H9 (cell line): ENCODE data around the gene TSC22D1. TPM values are rescaled to one million over a fixed set of nuclear protein-coding genes. Genes with fewer than 3 reads are reported as not detected.

Experiments
- DNase-seq: peaks from one replicate; pipeline ENCODE4 v3.0.0-alpha.2; 2017
- H2AFZ ChIP-seq: one replicate; pipeline ENCODE4 v1.6.1; 2013; ENCODE audit warnings: mild to moderate bottlenecking, low read length, control low read depth, moderate library complexity
- H2AK5ac ChIP-seq: 2 replicates; pipeline ENCODE4 v1.6.1; 2013; ENCODE audit warnings: low read length, control low read depth, mixed read lengths; ENCODE audit not compliant: insufficient read length
- H2BK120ac ChIP-seq: one replicate; pipeline ENCODE4 v1.6.1; 2013; ENCODE audit warnings: low read depth, mild to moderate bottlenecking, low read length, control low read depth, inconsistent platforms; ENCODE audit not compliant: poor library complexity, severe bottlenecking
- H2BK12ac ChIP-seq: 2 replicates; pipeline ENCODE4 v1.6.1; 2013; ENCODE audit warnings: low read length, control low read depth, mixed read lengths, low read depth; ENCODE audit not compliant: insufficient read length
- H2BK15ac ChIP-seq: 2 replicates; pipeline ENCODE4 v1.6.1; 2013; ENCODE audit warnings: low read depth, low read length, control low read depth
- H2BK20ac ChIP-seq: one replicate; pipeline ENCODE4 v1.6.1; 2013; ENCODE audit warnings: low read depth, mild to moderate bottlenecking, low read length, control low read depth, inconsistent platforms; ENCODE audit not compliant: poor library complexity, severe bottlenecking
- H2BK5ac ChIP-seq: 2 replicates; pipeline ENCODE4 v1.6.1; 2013; ENCODE audit warnings: low read length, control low read depth, mixed read lengths; ENCODE audit not compliant: insufficient read length
- H3K14ac ChIP-seq: 2 replicates; pipeline ENCODE4 v1.6.1; 2013; ENCODE audit warnings: low read length, control low read depth; ENCODE audit not compliant: insufficient read depth
- H3K18ac ChIP-seq: 2 replicates; pipeline ENCODE4 v1.6.1; 2013; ENCODE audit warnings: low read depth, mild to moderate bottlenecking, mixed read lengths, low read length, control low read depth; ENCODE audit not compliant: insufficient read length
- H3K23ac ChIP-seq: 2 replicates; pipeline ENCODE4 v1.6.1; 2013; ENCODE audit warnings: low read length, control low read depth, mixed read lengths, low read depth; ENCODE audit not compliant: insufficient read length
- H3K23me2 ChIP-seq: 2 replicates; pipeline ENCODE4 v1.6.1; 2013; ENCODE audit warnings: low read depth, mild to moderate bottlenecking, mixed read lengths, low read length, control low read depth; ENCODE audit not compliant: insufficient read length, poor library complexity, severe bottlenecking
- H3K27ac ChIP-seq: 2 replicates; pipeline ENCODE4 v1.5.1; 2013; ENCODE audit warnings: low read length, control low read depth, mixed read lengths, low read depth; ENCODE audit not compliant: insufficient read length
- H3K27me3 ChIP-seq: 2 replicates; pipeline ENCODE4 v1.6.1; 2013; ENCODE audit warnings: low read length, control low read depth, inconsistent platforms; ENCODE audit not compliant: insufficient read depth
- H3K4ac ChIP-seq: 2 replicates; pipeline ENCODE4 v1.6.1; 2013; ENCODE audit warnings: low read depth, mild to moderate bottlenecking, control low read depth, inconsistent platforms, low read length, moderate library complexity
- H3K4me1 ChIP-seq: 2 replicates; pipeline ENCODE4 v1.6.1; 2013; ENCODE audit warnings: low read length, control low read depth, inconsistent platforms; ENCODE audit not compliant: insufficient read depth
- H3K4me2 ChIP-seq: 2 replicates; pipeline ENCODE4 v1.6.1; 2013; ENCODE audit warnings: low read length, control low read depth, mixed read lengths; ENCODE audit not compliant: insufficient read length, insufficient read depth
- H3K56ac ChIP-seq: 2 replicates; pipeline ENCODE4 v1.6.1; 2013; ENCODE audit warnings: low read depth, mild to moderate bottlenecking, mixed read lengths, low read length, control low read depth; ENCODE audit not compliant: insufficient read length
- H3K79me1 ChIP-seq: 2 replicates; pipeline ENCODE4 v1.6.1; 2013; ENCODE audit warnings: low read depth, mild to moderate bottlenecking, moderate library complexity, low read length, control low read depth, inconsistent platforms; ENCODE audit not compliant: insufficient read depth, poor library complexity, severe bottlenecking
- H3K79me2 ChIP-seq: 2 replicates; pipeline ENCODE4 v1.6.1; 2013; ENCODE audit warnings: low read length, control low read depth, inconsistent platforms; ENCODE audit not compliant: insufficient read depth
- H3K9ac ChIP-seq: 2 replicates; pipeline ENCODE4 v1.6.1; 2013; ENCODE audit warnings: low read length, control low read depth, mixed read lengths; ENCODE audit not compliant: insufficient read length; ENCODE audit errors: extremely low read depth
- H3K9me3 ChIP-seq: one replicate; pipeline ENCODE4 v1.6.1; 2013; ENCODE audit warnings: low read depth, low read length, inconsistent platforms; ENCODE audit not compliant: control insufficient read depth
- H3T11ph ChIP-seq: one replicate; pipeline ENCODE4 v1.6.1; 2013; ENCODE audit warnings: mild to moderate bottlenecking, low read length, control low read depth, inconsistent platforms
- H4K20me1 ChIP-seq: one replicate; pipeline ENCODE4 v1.6.1; 2013; ENCODE audit not compliant: control insufficient read depth, insufficient read length, insufficient read depth
- H4K5ac ChIP-seq: 2 replicates; pipeline ENCODE4 v1.6.1; 2013; ENCODE audit warnings: low read depth, mild to moderate bottlenecking, mixed read lengths, low read length, control low read depth; ENCODE audit not compliant: insufficient read length
- H4K8ac ChIP-seq: replicated peaks from 2 replicates; pipeline ENCODE4 v1.6.1; 2013; ENCODE audit warnings: low read length, control low read depth, mixed read lengths, low read depth; ENCODE audit not compliant: insufficient read length
- H4K91ac ChIP-seq: 2 replicates; pipeline ENCODE4 v1.6.1; 2013; ENCODE audit warnings: low read depth, mild to moderate bottlenecking, moderate library complexity, mixed read lengths, low read length, control low read depth; ENCODE audit not compliant: insufficient read length
- H3K27ac Mint-ChIP-seq, 3 experiments: 2 replicates in 2 of 3; 3 replicates in 1 of 3; pipeline ENCODE4 v1.8.0; 2020 to 2021; ENCODE audit warnings: mixed read lengths in 3 of 3, mild to moderate bottlenecking in 1 of 3, moderate library complexity in 1 of 3
- H3K27me3 Mint-ChIP-seq: 2 replicates; pipeline ENCODE4 v1.8.0; 2021; ENCODE audit warnings: low read depth, mild to moderate bottlenecking, moderate library complexity, mixed read lengths
- H3K36me3 Mint-ChIP-seq, 3 experiments: 2 replicates in 2 of 3; 3 replicates in 1 of 3; pipeline ENCODE4 v1.8.0; 2020 to 2021; ENCODE audit warnings: low read depth in 3 of 3, mixed read lengths in 3 of 3; ENCODE audit not compliant: insufficient read depth in 1 of 3
- H3K4me1 Mint-ChIP-seq, 2 experiments: 2 replicates each; pipeline ENCODE4 v1.8.0; 2020; ENCODE audit warnings: mixed read lengths in 2 of 2
- H3K4me3 Mint-ChIP-seq, 2 experiments: 2 replicates in 1 of 2; 3 replicates in 1 of 2; pipeline ENCODE4 v1.8.0; 2020 to 2021; ENCODE audit warnings: mild to moderate bottlenecking in 2 of 2, mixed read lengths in 2 of 2, moderate library complexity in 1 of 2
- H3K9me3 Mint-ChIP-seq, 2 experiments: 2 replicates in 1 of 2; 3 replicates in 1 of 2; pipeline ENCODE4 v1.8.0; 2020; ENCODE audit warnings: mild to moderate bottlenecking in 2 of 2, mixed read lengths in 2 of 2, moderate library complexity in 1 of 2
- WGBS: extraction: QIAGEN DNeasy Blood & Tissue Kit; methylation state at CpG from one replicate; pipeline ENCODE4 v1.1.7; 2013; ENCODE audit warnings: missing lambda C conversion rate, low lambda C conversion rate, mixed read lengths; ENCODE audit not compliant: insufficient read length; ENCODE audit errors: extremely low coverage; 5-methylcytosine and 5-hydroxymethylcytosine counted together
- total RNA-seq: library from RNA; stranded (reverse); gene quantifications from 2 replicates; pipeline ENCODE4 v1.2.1, GENCODE V29; 2021
- TF ChIP-seq, protein P1 (sequence below): fragments of 200-600 bp; sonication (generic); conservative IDR thresholded peaks from 3 replicates; pipeline ENCODE4 v1.8.0; 2021; ENCODE audit warnings: antibody characterized with exemption, mild to moderate bottlenecking

TSC22D1 gene
- total RNA-seq, 1 experiment from 2014 or later = 76.7 TPM

DNA sequence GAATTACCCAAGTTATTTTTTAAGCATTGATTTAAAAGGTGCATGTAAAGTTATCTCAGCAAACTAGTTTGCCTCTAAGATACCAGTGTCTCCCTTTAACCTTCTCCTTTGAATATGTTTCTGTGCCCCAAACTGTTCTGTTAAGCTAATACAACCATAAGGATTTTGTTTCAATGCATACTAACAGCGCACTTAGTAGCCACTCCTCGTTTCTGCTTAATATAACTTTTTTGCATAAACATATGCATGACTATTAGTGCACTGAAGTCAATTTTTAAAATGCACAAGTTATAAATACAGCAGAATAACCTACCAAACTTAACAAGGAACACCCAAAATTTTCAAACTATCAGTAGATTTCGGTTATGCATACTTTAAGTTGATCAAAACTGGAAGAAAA lies 123.1 kb downstream of the TSC22D1 start:
- Histone ChIP-seq H3K27ac (no peak overlapping the region), H3K79me2 (no peaks in the 10 kb centered on the region), H2AFZ (no peak overlapping the region), H3K9me3 (no peaks in the 10 kb centered on the region), H2BK12ac (no peak overlapping the region), H3K56ac (no peak overlapping the region), H3K27me3 (no peaks in the 10 kb centered on the region), H3K14ac (no peak overlapping the region), H3K23me2 (no peaks in the 10 kb centered on the region), H4K8ac (no peak overlapping the region), H2BK15ac (no peak overlapping the region), H3K4me1 (0 out of 2 replicates have a peak, but pooled peaks cover 2% of the 10 kb centered on the region), H3K4me2 (no peak overlapping the region), H2AK5ac (no peak overlapping the region), H3K23ac (no peak overlapping the region), H2BK5ac (no peak overlapping the region), H2BK120ac (no peak overlapping the region), H3K4ac (no peak overlapping the region), H4K5ac (no peak overlapping the region), H4K20me1 (no peaks in the 10 kb centered on the region), H3K79me1 (peaks cover 6% of the 10 kb centered on the region), H4K91ac (no peak overlapping the region), H3K9ac (no peak overlapping the region), H3T11ph (no peak overlapping the region), H2BK20ac (no peak overlapping the region), H3K18ac (no peak overlapping the region)
- Mint-ChIP-seq H3K27ac (no peak overlapping the region), H3K36me3 (peaks cover 6 to 21% (median 16%) of the 10 kb centered on the region in 3 experiments), H3K4me3 (no peak overlapping the region), H3K27me3 (no peaks in the 10 kb centered on the region; the same call in 1 of the 2 replicates), H3K4me1 (peaks cover 7 to 12% of the 10 kb centered on the region in 2 experiments; a peak in 3 of 4 replicates), H3K9me3 (peaks cover 0 to 5% of the 10 kb centered on the region in 2 experiments; a peak in 2 of 5 replicates)
- DNase-seq = no peak
- no CpG with 5 or more reads among the region's 3 CpGs for WGBS
- TF ChIP-seq, protein P1, sequence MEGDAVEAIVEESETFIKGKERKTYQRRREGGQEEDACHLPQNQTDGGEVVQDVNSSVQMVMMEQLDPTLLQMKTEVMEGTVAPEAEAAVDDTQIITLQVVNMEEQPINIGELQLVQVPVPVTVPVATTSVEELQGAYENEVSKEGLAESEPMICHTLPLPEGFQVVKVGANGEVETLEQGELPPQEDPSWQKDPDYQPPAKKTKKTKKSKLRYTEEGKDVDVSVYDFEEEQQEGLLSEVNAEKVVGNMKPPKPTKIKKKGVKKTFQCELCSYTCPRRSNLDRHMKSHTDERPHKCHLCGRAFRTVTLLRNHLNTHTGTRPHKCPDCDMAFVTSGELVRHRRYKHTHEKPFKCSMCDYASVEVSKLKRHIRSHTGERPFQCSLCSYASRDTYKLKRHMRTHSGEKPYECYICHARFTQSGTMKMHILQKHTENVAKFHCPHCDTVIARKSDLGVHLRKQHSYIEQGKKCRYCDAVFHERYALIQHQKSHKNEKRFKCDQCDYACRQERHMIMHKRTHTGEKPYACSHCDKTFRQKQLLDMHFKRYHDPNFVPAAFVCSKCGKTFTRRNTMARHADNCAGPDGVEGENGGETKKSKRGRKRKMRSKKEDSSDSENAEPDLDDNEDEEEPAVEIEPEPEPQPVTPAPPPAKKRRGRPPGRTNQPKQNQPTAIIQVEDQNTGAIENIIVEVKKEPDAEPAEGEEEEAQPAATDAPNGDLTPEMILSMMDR = no peak
